ENCODE measurements around the gene LRRC74B.

LRRC74B gene

GRCh38 chr22:21030621-21031544 is 14.9 kb upstream of the LRRC74B start:
- no peak for DNase-seq (ENCODE audit: low read depth)
- TF ChIP-seq CTCF (conservative IDR thresholded peaks at IDR 0.05; ENCODE audit: low read length) = no peak

DNA sequence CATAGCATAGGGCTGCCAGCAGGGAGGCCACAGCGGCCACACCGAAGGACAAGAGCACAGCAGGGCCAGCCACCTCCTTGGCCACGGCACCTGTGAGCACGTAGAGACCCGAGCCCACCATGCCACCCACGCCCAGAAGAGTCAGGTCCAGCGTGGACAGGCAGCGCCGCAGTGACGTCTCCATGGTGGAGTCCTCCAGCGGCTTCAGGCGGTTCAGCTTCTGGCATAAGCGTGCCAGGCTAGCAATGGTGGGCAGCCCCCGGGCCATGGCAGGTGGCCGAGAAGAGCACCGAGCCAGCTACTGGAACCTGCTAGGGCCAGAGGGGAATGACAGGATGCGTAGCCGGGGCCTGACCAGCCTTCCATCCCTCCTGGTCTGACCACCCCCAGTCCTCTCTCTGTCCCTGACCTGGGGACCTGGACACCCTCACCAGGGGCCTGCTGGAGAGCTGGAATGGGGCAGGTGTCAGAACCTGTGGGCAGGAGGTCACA is 14.2 kb upstream of the LRRC74B start:
- DNase-seq (ENCODE audit: low read depth) = no peak
- H3K4me3 ChIP-seq (ENCODE audit: low read length) = no peak overlapping the region
- TF ChIP-seq CTCF (conservative IDR thresholded peaks at IDR 0.05; ENCODE audit: low read length) = no peak

More at GRCh38 chr22:21030621-21031544, 14.9 kb upstream of the LRRC74B start:
- no peak overlapping the region for H3K4me3 ChIP-seq (ENCODE audit: low read length)

GRCh38 chr22:21032037-21032867 is 13.5 kb upstream of the LRRC74B start, which contains the start of gene SLC7A4:
Gene SLC7A4, minus strand, starts transcription at chr22:21032561. Its CDS starts 749 bp downstream, at chr22:21031812.
- H3K4me3 ChIP-seq (ENCODE audit: low read length) = peak within 1 kb of the TSS; percentile 27; the same call in 1 of the 2 replicates
- TF ChIP-seq CTCF (conservative IDR thresholded peaks at IDR 0.05; ENCODE audit: low read length) = no peak

GRCh38 chr22:21032868-21033688 is 12.7 kb upstream of the LRRC74B start:
- TF ChIP-seq CTCF (conservative IDR thresholded peaks at IDR 0.05; ENCODE audit: low read length) = no peak
- DNase-seq (ENCODE audit: low read depth) = peak; percentile 75
- H3K4me3 ChIP-seq (ENCODE audit: low read length) = no peak overlapping the region

More at GRCh38 chr22:21032037-21032867, 13.5 kb upstream of the LRRC74B start, which contains the start of gene SLC7A4:
- no peak for DNase-seq (ENCODE audit: low read depth)

GRCh38 chr22:21033895-21034294 is 11.9 kb upstream of the LRRC74B start:
- no peak overlapping the region for H3K4me3 ChIP-seq (ENCODE audit: low read length)
- no peak for TF ChIP-seq CTCF (conservative IDR thresholded peaks at IDR 0.05; ENCODE audit: low read length)
- DNase-seq (ENCODE audit: low read depth) = peak; percentile 21

GRCh38 chr22:21034989-21035388 is 10.8 kb upstream of the LRRC74B start:
- no peak overlapping the region for H3K4me3 ChIP-seq (ENCODE audit: low read length)
- no peak for TF ChIP-seq CTCF (conservative IDR thresholded peaks at IDR 0.05; ENCODE audit: low read length)
- DNase-seq (ENCODE audit: low read depth) = no peak
